Activated naive CD8-positive, alpha-beta T cell treated with anti-CD3 and anti-CD28 coated beads, Interleukin-2, amount 50 U/mL, for 16 hours (primary cell): Measurements from ENCODE around the gene ALPL.
"Not testable (repeated sequence)": the region's sequence is repeated elsewhere in the genome, so short reads cannot be mapped to it uniquely, and the experiment has no call there.

Experiments used
- DNase-seq: peaks from one replicate; pipeline ENCODE4 v3.0.0-alpha.2; 2020; ENCODE audit warnings: low read depth, low spot score

The ALPL gene

GRCh38 chr1:21509351-21510112 lies at the start of gene ALPL:
TSS of gene ALPL (plus strand) at chr1:21509423. CDS start at chr1:21554082, 44,659 bp downstream.
- no peak for DNase-seq

GRCh38 chr1:21465127-21465526 lies 44.1 kb upstream of the ALPL start:
- DNase-seq, result not testable (repeated sequence)

DNA sequence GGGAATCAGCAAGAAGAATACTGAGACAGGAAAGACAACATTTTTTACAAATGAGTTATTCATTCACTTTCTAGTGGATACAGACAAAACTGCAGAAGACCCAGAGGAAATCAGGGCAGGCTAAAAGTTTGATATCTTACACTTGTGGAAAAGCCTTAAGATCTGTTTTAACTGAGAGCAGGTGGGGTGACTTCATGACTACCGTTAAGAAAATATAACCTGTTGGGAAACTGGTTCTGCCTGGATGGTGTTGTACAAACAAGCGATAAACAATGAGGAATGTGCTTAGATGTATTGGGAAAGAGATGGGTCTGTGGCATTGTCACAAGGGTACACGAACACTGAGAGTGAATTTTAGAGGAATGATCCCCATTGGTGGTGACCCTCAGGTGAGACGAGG lies 41.3 kb upstream of the ALPL start:
- not testable (repeated sequence) for DNase-seq

GRCh38 chr1:21468599-21468998 lies 40.6 kb upstream of the ALPL start:
- no peak for DNase-seq

GRCh38 chr1:21469581-21469980 lies 39.6 kb upstream of the ALPL start:
- DNase-seq, result no peak

DNA sequence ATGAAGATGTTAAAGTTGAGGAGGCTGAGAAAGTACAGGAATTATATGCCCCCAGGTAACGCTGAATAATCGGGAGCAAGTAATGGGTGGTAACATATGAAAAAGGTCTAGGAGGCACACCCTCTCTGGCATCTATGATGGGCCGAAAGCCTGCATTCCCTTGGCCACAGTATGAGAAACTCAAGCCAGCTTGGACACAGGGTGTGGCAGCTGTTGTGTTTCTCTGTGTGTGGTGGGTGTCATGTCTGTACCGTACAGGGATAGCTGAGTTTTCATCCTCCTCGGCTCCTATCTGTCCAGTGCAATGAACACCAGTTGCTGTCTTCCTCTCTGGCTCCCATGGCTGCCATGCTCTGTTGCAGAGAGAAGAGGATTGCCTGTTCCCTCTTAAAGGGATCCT lies 36.4 kb upstream of the ALPL start:
- DNase-seq, result no peak

GRCh38 chr1:21478356-21478755 lies 30.9 kb upstream of the ALPL start:
- no peak for DNase-seq

DNA sequence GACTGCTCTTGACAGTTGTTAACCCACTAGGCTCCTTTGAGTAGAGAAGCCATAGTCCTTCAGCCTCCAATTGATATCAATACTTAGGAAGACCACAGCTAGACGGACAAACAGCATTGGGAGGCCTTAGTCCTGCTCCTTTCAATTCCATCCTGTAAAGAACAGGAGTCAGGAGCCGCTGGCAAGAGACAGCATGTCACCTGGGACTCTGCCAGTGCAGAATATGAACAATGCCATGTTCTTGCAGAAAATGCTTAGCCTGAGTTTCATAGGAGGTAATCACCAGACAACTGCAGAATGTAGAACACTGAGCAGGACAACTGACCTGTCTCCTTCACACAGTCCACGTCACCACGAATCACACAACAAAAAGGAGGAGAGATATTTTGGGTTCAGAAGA lies 25.3 kb upstream of the ALPL start:
- DNase-seq, result not testable (repeated sequence)

- no peak for DNase-seq
Observed at GRCh38 chr1:21489146-21489545, 20.1 kb upstream of the ALPL start.

DNA sequence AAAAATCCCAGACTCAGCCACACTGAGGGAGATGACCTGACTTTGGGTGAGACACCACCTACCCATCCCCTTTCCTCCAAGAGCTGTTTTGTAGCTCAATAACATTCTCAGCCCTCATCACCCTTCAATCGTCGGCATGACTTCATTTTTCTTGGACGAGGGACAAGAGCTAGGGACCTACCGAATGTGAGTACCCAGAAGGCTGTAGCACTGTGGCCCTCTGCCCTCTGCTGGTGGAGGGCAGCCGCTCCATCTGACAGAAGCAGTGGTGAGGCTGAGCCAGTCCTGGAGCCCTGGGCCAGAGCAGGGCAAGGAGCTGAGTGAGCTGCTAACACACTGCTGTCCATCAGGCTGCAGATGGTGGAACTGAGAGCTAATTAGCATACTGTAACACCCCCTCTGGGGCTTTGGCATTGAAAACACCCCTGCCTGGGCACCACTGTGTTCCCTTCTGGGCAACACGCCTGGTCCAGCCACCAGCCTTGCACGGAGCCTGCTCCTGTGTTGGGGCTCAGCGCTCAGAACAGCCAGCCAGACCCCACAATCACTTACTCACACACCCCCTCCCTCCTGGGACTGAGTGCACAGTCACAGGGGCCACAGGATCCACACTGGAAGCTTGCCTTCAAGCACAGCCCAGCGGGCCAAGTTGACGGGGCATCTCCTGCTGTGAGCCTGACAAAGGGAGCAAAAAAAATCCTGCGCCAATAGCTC lies 18.3 kb upstream of the ALPL start:
- no peak for DNase-seq

GRCh38 chr1:21491488-21492355 lies 17.5 kb upstream of the ALPL start:
- no peak for DNase-seq

GRCh38 chr1:21492356-21492625 lies 16.9 kb upstream of the ALPL start:
- DNase-seq, result no peak

GRCh38 chr1:21494196-21494595 lies 15.0 kb upstream of the ALPL start:
- no peak for DNase-seq

DNA sequence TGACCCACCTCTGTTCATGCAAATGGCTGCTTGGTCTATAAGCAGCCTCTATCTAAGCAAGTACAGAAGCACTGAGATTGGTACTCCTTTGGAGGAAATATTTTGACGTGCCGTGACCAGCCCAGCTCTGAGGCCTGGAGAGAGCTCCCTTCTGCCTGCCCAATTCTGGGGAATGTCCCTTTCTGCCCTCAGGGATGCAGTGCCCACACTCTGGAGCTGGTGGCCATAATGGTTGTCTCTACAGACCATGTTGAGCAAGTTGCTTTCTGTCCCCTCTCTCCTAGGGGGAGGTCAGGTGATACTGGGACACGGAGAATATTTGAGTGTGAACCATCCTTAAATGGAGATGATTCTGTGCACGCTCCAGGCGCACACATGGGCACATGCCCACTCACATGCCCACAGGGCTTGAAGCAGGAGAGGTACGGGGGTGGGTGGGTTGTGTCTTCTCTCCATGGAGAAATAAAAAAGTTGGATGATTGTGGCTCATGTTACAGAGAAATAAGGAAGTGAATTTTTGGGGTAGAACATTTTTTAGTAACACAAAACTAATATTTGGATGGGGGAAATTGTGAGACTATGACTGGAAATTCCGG lies 13.9 kb upstream of the ALPL start:
- no peak for DNase-seq

DNA sequence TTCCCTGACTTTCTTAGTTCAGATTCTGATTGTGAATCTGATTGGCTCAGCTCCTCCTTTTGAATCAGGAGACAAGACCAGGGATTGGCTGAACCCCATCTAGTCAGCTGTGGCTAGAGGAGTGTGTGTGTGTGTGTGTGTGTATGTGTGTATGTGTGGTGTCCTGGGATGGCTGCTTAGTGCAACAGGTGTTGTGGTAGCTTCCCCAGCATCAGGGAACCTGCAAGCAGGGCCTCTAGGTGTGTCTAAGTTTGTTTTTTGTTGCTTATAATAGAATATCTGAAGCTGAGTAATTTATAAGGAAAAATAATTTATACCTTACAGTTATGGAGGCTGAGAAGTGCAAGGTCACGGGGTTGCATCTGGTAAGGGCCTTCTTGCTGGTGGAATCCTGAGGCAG lies 13.2 kb upstream of the ALPL start:
- DNase-seq, result no peak

DNA sequence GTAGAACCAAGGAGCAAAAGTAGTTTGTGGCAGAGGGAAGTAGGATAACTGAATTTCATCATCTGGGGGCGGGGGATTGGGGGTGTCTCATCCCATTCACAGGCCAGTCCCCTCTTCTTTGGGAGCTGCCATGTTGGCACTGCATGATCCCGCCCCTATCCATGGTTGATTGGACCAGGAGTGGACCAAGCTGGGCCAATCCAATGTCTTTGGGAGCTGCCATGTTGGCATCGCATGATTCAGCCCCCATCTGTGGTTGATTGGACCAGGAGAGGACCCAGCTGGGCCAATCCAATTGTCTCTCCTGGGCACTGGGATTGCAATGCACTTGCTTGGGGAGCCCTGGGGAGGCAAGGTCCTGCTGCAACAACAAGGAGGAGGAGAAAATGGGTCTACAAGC lies 12.3 kb upstream of the ALPL start:
- DNase-seq, result no peak

GRCh38 chr1:21497466-21498061 lies 11.7 kb upstream of the ALPL start:
- no peak for DNase-seq

DNA sequence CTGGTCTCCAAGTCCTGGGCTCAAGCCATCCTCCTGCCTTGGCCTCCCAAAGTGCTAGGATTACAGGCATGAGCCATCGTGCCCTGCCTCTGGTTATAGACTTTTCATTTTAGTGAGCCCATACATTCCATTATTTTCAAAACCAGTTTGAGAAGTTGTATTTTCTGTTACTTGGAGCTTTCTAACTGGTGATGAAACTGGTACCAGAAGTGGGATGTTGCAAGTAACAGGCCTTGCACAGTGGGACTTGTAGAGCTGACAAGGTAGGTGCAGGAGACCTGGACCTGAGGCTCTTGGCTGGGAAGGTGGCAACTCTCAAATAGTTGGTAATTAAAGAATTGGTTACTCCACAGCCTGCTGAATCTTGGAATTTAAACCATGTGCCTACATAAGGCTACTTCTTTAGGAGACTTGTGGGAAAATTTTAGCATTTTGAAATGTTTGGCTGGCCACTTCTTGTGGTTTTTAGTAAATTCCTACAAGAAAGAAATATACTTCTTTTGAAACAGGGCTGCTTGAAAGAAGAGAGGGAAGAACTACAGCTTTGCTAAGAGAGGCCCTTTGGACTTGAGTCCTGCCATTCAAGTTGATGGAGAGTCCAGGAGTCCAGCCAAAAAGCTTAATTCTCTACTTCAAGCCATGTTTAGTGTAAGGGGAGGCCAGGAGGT lies 9.8 kb upstream of the ALPL start:
- DNase-seq, result no peak

GRCh38 chr1:21503706-21504377 lies 5.4 kb upstream of the ALPL start:
- no peak for DNase-seq

DNA sequence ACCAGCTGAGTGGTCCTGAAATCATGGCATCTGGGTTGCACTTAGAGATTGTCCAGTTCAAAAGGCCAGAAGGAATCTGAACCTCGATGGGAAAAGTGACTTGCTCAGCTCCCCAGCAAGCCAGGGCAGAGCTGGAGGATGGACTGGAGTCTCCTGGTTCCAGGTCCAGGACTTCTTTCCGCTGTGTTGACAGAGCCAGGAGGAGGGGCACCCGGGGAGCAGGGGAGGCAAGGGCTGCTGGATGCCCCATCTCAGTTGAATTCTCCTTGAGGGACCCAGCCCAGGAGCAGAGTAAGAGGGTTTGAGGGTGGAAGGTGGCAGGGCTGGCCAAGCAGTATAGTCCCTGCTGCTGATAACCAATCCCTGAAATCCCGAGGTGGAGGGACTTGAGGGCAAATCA lies 2.4 kb upstream of the ALPL start:
- DNase-seq, result no peak
